Endothelial cell of umbilical vein (primary cell): ENCODE measurements around the gene GADD45G.

ENCODE experiments used
- CTCF ChIP-seq, 2 donors: IDR thresholded peaks; 1 replicate in 1 of 2; 2 replicates in 1 of 2; pipeline ENCODE4 v1.5.1; 2011; ENCODE audit warnings: low read length in 2 of 2, mild to moderate bottlenecking in 2 of 2, moderate library complexity in 2 of 2, control low read depth in 1 of 2, inconsistent platforms in 1 of 2, low read depth in 1 of 2; ENCODE audit not compliant: insufficient read depth in 1 of 2; ENCODE audit errors: extremely low read depth in 1 of 2
- EZH2 ChIP-seq: IDR thresholded peaks from 2 replicates; pipeline ENCODE4 v1.6.1; 2012; ENCODE audit warnings: borderline replicate concordance, low read depth, mild to moderate bottlenecking, moderate library complexity, low read length, inconsistent platforms; ENCODE audit not compliant: severe bottlenecking
- FOS ChIP-seq: IDR thresholded peaks from 2 replicates; pipeline ENCODE4 v1.6.1; 2011; ENCODE audit warnings: mild to moderate bottlenecking, low read length, moderate library complexity, borderline replicate concordance; ENCODE audit not compliant: insufficient read depth
- MYC ChIP-seq: IDR thresholded peaks from one replicate; pipeline ENCODE4 v1.6.1; 2011; ENCODE audit warnings: mild to moderate bottlenecking, low read depth, low read length
- POLR2A ChIP-seq: IDR thresholded peaks from 2 replicates; pipeline ENCODE4 v1.6.1; 2012; ENCODE audit warnings: low read depth, mild to moderate bottlenecking, control low read depth, low read length

- TF ChIP-seq CTCF (IDR thresholded peaks at IDR 0.05; ENCODE audit: extremely low read depth in 1 of 2, insufficient read depth in 1 of 2, low read depth in 1 of 2, low read length in 2 of 2) (no peak), EZH2 (no peak), POLR2A (no peak), FOS (no peak), MYC (no peak)
Observed at GRCh38 chr9:89555451-89556375, 49.1 kb upstream of the GADD45G start.
